Neutrophil (primary cell): ENCODE measurements around the gene ITPRID2.

ENCODE experiments used
- H3K27ac ChIP-seq: fragments of 200-600 bp; sonication (generic); 2 replicates; pipeline ENCODE4 v1.5.1; 2016; ENCODE audit warnings: mild to moderate bottlenecking, moderate library complexity
- H3K27me3 ChIP-seq: fragments of 200-600 bp; sonication (generic); 2 replicates; pipeline ENCODE4 v1.6.0; 2016; ENCODE audit warnings: mild to moderate bottlenecking
- H3K36me3 ChIP-seq: fragments of 200-600 bp; sonication (generic); 2 replicates; pipeline ENCODE4 v1.5.1; 2017
- H3K4me1 ChIP-seq, 2 experiments: fragments of 200-600 bp in 1 of 2; sonication (generic) in 1 of 2; 1 replicate in 1 of 2; 2 replicates in 1 of 2; pipeline versions ENCODE4 v1.5.1 to v1.6.1; 2013 to 2016; ENCODE audit warnings: low read depth in 1 of 2, low read length in 1 of 2, mild to moderate bottlenecking in 1 of 2, moderate library complexity in 1 of 2; ENCODE audit not compliant: control insufficient read depth in 1 of 2, insufficient read depth in 1 of 2
- H3K4me3 ChIP-seq, 2 experiments: fragments of 200-600 bp in 1 of 2; sonication (generic) in 1 of 2; 1 replicate in 1 of 2; 2 replicates in 1 of 2; pipeline ENCODE4 v1.5.1; 2013 to 2016; ENCODE audit warnings: low read depth in 1 of 2, low read length in 1 of 2, mild to moderate bottlenecking in 1 of 2, moderate library complexity in 1 of 2
- H3K9me3 ChIP-seq: fragments of 200-600 bp; sonication (generic); 2 replicates; pipeline ENCODE4 v1.5.1; 2016
- CTCF ChIP-seq: fragments of 200-600 bp; sonication (generic); IDR thresholded peaks from 2 replicates; pipeline ENCODE4 v1.5.1; 2016; ENCODE audit warnings: antibody characterized with exemption

ITPRID2 gene

GRCh38 chr2:181862583-181863281 lies 28.8 kb upstream of the ITPRID2 start:
- H3K27me3 ChIP-seq = no peaks in the 10 kb centered on the region
- no peak overlapping the region for H3K4me3 ChIP-seq
- H3K36me3 ChIP-seq = no peaks in the 10 kb centered on the region
- no peak overlapping the region for H3K27ac ChIP-seq
- H3K4me1 ChIP-seq = no peaks in the 10 kb centered on the region
- no peak for TF ChIP-seq CTCF
- H3K9me3 ChIP-seq = no peaks in the 10 kb centered on the region

DNA sequence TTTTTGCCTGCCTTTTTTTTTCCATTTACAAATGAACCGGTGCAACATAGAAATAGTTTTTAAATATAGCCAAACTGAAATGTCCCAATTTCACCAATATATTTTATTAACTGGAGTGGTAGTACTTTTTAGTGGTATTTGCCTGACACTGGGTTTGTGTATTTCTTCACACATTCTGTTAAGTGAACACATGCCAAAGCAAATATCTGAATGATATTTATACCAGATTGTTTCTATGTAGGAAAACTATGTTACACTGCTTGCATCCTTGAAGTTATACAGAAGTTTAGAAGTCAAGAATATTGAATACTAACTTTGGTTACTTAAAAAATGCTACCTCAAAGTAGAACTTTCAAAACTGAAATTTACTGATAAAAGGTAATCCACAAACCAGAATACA lies 19.4 kb upstream of the ITPRID2 start:
- no peaks in the 10 kb centered on the region for H3K36me3 ChIP-seq
- no peak for TF ChIP-seq CTCF
- H3K27me3 ChIP-seq = no peaks in the 10 kb centered on the region
- no peak overlapping the region for H3K4me3 ChIP-seq
- H3K9me3 ChIP-seq = no peaks in the 10 kb centered on the region
- H3K27ac ChIP-seq = no peak overlapping the region
- H3K4me1 ChIP-seq = no peaks in the 10 kb centered on the region

GRCh38 chr2:181876614-181877063 lies 14.9 kb upstream of the ITPRID2 start:
- Histone ChIP-seq H3K27me3 (no peaks in the 10 kb centered on the region), H3K4me1 (peaks cover 0 to 3% of the 10 kb centered on the region in 2 experiments), H3K4me3 (no peak overlapping the region), H3K27ac (no peak overlapping the region), H3K9me3 (no peaks in the 10 kb centered on the region), H3K36me3 (no peaks in the 10 kb centered on the region)
- no peak for TF ChIP-seq CTCF

GRCh38 chr2:181877181-181877664 lies 14.3 kb upstream of the ITPRID2 start:
- peaks cover 0 to 3% of the 10 kb centered on the region in 2 experiments for H3K4me1 ChIP-seq
- no peak overlapping the region for H3K27ac ChIP-seq
- no peaks in the 10 kb centered on the region for H3K27me3 ChIP-seq
- no peaks in the 10 kb centered on the region for H3K9me3 ChIP-seq
- H3K36me3 ChIP-seq = no peaks in the 10 kb centered on the region
- no peak overlapping the region for H3K4me3 ChIP-seq
- TF ChIP-seq CTCF = no peak

DNA sequence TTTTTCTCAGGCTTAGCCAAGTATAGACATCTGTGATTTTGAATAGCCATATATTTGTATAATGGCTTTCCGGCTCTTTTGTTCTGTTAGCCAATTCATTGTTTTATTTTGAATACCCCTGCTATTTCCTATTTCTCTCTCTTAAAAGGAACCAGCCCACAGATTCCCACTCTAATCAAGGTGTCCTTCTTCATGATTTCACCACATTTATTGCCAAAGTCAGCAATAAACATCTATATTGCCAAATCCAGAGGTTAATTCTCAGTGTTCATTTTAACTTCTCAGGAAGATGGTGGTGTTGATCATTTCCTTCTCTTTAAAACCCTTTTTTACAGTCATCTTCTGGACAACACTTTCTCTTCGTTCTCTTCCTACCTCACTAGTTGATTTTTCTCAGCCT lies 13.1 kb upstream of the ITPRID2 start:
- TF ChIP-seq CTCF = no peak
- H3K9me3 ChIP-seq = no peaks in the 10 kb centered on the region
- H3K36me3 ChIP-seq = no peaks in the 10 kb centered on the region
- no peak overlapping the region for H3K4me3 ChIP-seq
- H3K4me1 ChIP-seq = peaks cover 0 to 3% of the 10 kb centered on the region in 2 experiments
- H3K27me3 ChIP-seq = no peaks in the 10 kb centered on the region
- H3K27ac ChIP-seq = no peak overlapping the region
